Spleen (tissue), 7 donors: ENCODE measurements around the gene MSL3B.

Source experiments
- POLR2A ChIP-seq, 3 donors: fragments of 450-650 bp; IDR thresholded peaks; one replicate each; pipeline ENCODE4 v1.5.1; 2017; ENCODE audit warnings: antibody characterized with exemption in 3 of 3, mild to moderate bottlenecking in 1 of 3
- TF ChIP-seq, protein P1 (sequence below), 11 experiments: fragments of 200-600 bp in 7 of 11; fragments of 450-650 bp in 4 of 11; sonication (generic) in 4 of 11; IDR thresholded peaks in 8 of 11; conservative IDR thresholded peaks in 3 of 11; 1 replicate in 7 of 11; 2 replicates in 4 of 11; pipeline versions ENCODE4 v1.4.0 to v1.8.0; 2016 to 2021; ENCODE audit warnings: antibody characterized with exemption in 11 of 11, inconsistent platforms in 4 of 11, mild to moderate bottlenecking in 1 of 11
- donor health status: DM: no; HTN: no; CAD: no; lungs with moderate emphysema.
- donor health status: DM: no; HTN: no; CAD: no.
- donor health status: DM: no; HTN: no; CAD: no.

DNA sequence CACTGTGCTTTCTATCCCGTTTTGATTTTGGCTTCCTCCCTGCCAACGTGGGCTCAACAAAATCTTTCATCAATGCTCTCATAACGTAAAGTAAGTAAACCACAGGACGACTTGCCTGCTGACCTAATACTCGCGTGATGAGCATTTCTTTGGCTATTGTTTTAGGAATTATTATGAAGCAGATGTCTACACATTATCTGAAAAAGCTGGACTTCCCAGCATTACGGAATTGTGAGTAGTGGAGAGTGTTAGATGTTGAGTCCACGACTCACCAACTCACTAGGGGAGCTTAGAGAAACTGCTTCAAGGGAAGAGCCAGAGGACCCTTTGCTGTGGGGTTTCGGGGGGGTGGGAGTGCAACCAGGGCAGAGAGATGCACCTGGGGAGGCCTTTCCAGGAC is 35.8 kb downstream of the MSL3B start:
- TF ChIP-seq, protein P1, sequence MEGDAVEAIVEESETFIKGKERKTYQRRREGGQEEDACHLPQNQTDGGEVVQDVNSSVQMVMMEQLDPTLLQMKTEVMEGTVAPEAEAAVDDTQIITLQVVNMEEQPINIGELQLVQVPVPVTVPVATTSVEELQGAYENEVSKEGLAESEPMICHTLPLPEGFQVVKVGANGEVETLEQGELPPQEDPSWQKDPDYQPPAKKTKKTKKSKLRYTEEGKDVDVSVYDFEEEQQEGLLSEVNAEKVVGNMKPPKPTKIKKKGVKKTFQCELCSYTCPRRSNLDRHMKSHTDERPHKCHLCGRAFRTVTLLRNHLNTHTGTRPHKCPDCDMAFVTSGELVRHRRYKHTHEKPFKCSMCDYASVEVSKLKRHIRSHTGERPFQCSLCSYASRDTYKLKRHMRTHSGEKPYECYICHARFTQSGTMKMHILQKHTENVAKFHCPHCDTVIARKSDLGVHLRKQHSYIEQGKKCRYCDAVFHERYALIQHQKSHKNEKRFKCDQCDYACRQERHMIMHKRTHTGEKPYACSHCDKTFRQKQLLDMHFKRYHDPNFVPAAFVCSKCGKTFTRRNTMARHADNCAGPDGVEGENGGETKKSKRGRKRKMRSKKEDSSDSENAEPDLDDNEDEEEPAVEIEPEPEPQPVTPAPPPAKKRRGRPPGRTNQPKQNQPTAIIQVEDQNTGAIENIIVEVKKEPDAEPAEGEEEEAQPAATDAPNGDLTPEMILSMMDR (IDR thresholded peaks at IDR 0.05 in 8 of 11, conservative IDR thresholded peaks at IDR 0.05 in 3 of 11), result no peak
- no peak for TF ChIP-seq POLR2A (IDR thresholded peaks at IDR 0.05)
